Caco-2 (cell line): ENCODE data around the gene ECPAS. TPM values are rescaled to one million over a fixed set of nuclear protein-coding genes. Genes with fewer than 3 reads are reported as not detected.
A peak's percentile ranks its signal among the peaks of the same experiment; 100 is the strongest.

ENCODE experiments used
- BruUV-seq: library from RNA; stranded (reverse); fragments of 400-500 nt; replicated peaks from 2 replicates; lab custom pipeline; 2021; lab: Mats Ljungman, UMichigan
- CTCF ChIA-PET: fragments of 300-600 bp; sonication (Branson Sonifier 250); formaldehyde crosslinking; loops from one replicate; lab custom pipeline; 2022; ENCODE audit warnings: antibody characterized with exemption; lab: Charles Lee
- POLR2A ChIA-PET: fragments of 300-600 bp; sonication (Branson Sonifier 250); formaldehyde crosslinking; loops from one replicate; lab custom pipeline; 2022; ENCODE audit warnings: antibody characterized with exemption; lab: Charles Lee
- DNase-seq, 2 experiments: peaks; one replicate each; pipeline versions ENCODE4 v3.0.0 to v3.0.0-alpha.2; 2020 to 2022
- H3K27me3 ChIP-seq: replicated peaks from 2 replicates; pipeline ENCODE4 v1.6.0; 2011; ENCODE audit warnings: low read length; ENCODE audit not compliant: control insufficient read depth, insufficient read depth
- H3K36me3 ChIP-seq: 2 replicates; pipeline ENCODE4 v1.5.1; 2011; ENCODE audit warnings: low read length; ENCODE audit not compliant: control insufficient read depth, insufficient read depth
- H3K4me1 ChIP-seq: fragments of 250-450 bp; sonication (Bioruptor Pico); 2 replicates; pipeline ENCODE4 v1.5.1; 2020; ENCODE audit warnings: mild to moderate bottlenecking
- H3K4me3 ChIP-seq: 2 replicates; pipeline ENCODE4 v1.5.1; 2011; ENCODE audit warnings: low read depth, mild to moderate bottlenecking, control low read depth, low read length
- H3K9me3 ChIP-seq: fragments of 250-450 bp; sonication (Bioruptor Pico); 2 replicates; pipeline ENCODE4 v1.5.1; 2020; ENCODE audit warnings: mild to moderate bottlenecking, moderate library complexity
- H3K27ac Mint-ChIP-seq: one replicate; pipeline ENCODE4 v1.8.0; 2022; ENCODE audit warnings: mixed read lengths; ENCODE audit not compliant: unreplicated experiment
- H3K27me3 Mint-ChIP-seq: one replicate; pipeline ENCODE4 v1.8.0; 2022; ENCODE audit warnings: mixed read lengths; ENCODE audit not compliant: insufficient read depth, unreplicated experiment
- H3K36me3 Mint-ChIP-seq: one replicate; pipeline ENCODE4 v1.8.0; 2022; ENCODE audit warnings: mild to moderate bottlenecking, mixed read lengths; ENCODE audit not compliant: insufficient read depth, unreplicated experiment
- H3K4me1 Mint-ChIP-seq: one replicate; pipeline ENCODE4 v1.8.0; 2022; ENCODE audit warnings: low read depth, mixed read lengths; ENCODE audit not compliant: unreplicated experiment
- H3K4me3 Mint-ChIP-seq: one replicate; pipeline ENCODE4 v1.8.0; 2022; ENCODE audit warnings: mild to moderate bottlenecking, moderate library complexity, mixed read lengths; ENCODE audit not compliant: unreplicated experiment
- H3K9me3 Mint-ChIP-seq: one replicate; pipeline ENCODE4 v1.8.0; 2022; ENCODE audit warnings: mixed read lengths; ENCODE audit not compliant: unreplicated experiment
- intact Hi-C: fragments of 100-400 bp; cut with micrococcal nuclease; formaldehyde crosslinking; loops from one replicate; pipeline ENCODE4 v1.10.0; 2022; ENCODE audit not compliant: unreplicated experiment
- total RNA-seq: library from RNA; stranded (reverse); gene quantifications from 2 replicates; pipeline ENCODE4 v1.2.3, GENCODE V29; 2022
- TF ChIP-seq, protein P1 (sequence below), 2 experiments: fragments of 200-600 bp in 1 of 2; IDR thresholded peaks; 1 replicate in 1 of 2; 2 replicates in 1 of 2; pipeline versions ENCODE4 v1.5.1 to v1.8.0; 2011 to 2022; ENCODE audit warnings: antibody characterized with exemption in 1 of 2, control low read depth in 1 of 2, inconsistent platforms in 1 of 2, low read depth in 1 of 2, low read length in 1 of 2, mild to moderate bottlenecking in 1 of 2, moderate library complexity in 1 of 2; ENCODE audit not compliant: insufficient read depth in 1 of 2, severe bottlenecking in 1 of 2, unreplicated experiment in 1 of 2

ECPAS gene
- total RNA-seq, 1 experiment from 2014 or later: 77.0 TPM

- Mint-ChIP-seq H3K27me3 (no peaks in the 10 kb centered on the region), H3K27ac (no peak overlapping the region), H3K9me3 (no peaks in the 10 kb centered on the region), H3K4me3 (peak overlapping the region; percentile 85), H3K36me3 (peaks cover 6% of the 10 kb centered on the region), H3K4me1 (peaks cover 11% of the 10 kb centered on the region)
- no peaks in the 10 kb centered on the region for H3K27me3 ChIP-seq
- 0 out of 2 replicates have a peak, but pooled peaks cover 14% of the 10 kb centered on the region for H3K4me1 ChIP-seq
- intact Hi-C loops: loop anchor here (5.0 to 10.0 kb wide), 3 partner anchors 41 to 211 kb away; partner anchors contain the start of gene PTGR1
- POLR2A ChIA-PET: interaction anchor here (0.6 to 0.7 kb wide), 3 partner anchors 16 to 47 kb away, joined by 3 to 4 read pairs (median 3); no protein-coding TSS in a partner anchor
- no TSS peak for BruUV-seq
- peak in 1 of 2 experiments; percentile 66 for DNase-seq
- TF ChIP-seq, protein P1, sequence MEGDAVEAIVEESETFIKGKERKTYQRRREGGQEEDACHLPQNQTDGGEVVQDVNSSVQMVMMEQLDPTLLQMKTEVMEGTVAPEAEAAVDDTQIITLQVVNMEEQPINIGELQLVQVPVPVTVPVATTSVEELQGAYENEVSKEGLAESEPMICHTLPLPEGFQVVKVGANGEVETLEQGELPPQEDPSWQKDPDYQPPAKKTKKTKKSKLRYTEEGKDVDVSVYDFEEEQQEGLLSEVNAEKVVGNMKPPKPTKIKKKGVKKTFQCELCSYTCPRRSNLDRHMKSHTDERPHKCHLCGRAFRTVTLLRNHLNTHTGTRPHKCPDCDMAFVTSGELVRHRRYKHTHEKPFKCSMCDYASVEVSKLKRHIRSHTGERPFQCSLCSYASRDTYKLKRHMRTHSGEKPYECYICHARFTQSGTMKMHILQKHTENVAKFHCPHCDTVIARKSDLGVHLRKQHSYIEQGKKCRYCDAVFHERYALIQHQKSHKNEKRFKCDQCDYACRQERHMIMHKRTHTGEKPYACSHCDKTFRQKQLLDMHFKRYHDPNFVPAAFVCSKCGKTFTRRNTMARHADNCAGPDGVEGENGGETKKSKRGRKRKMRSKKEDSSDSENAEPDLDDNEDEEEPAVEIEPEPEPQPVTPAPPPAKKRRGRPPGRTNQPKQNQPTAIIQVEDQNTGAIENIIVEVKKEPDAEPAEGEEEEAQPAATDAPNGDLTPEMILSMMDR (IDR thresholded peaks at IDR 0.05; ENCODE audit: insufficient read depth in 1 of 2, low read depth in 1 of 2, low read length in 1 of 2, severe bottlenecking in 1 of 2, unreplicated experiment in 1 of 2): no peak
- no peaks in the 10 kb centered on the region for H3K9me3 ChIP-seq
- CTCF ChIA-PET: no interaction called here
- H3K36me3 ChIP-seq: no peaks in the 10 kb centered on the region
- H3K4me3 ChIP-seq: peak overlapping the region; percentile 53
Observed at GRCh38 chr9:111483439-111483857, 735 bp downstream of the ECPAS start.

- Histone ChIP-seq H3K27me3 (no peaks in the 10 kb centered on the region), H3K9me3 (no peaks in the 10 kb centered on the region), H3K4me3 (peak overlapping the region; percentile 53), H3K4me1 (0 out of 2 replicates have a peak, but pooled peaks cover 14% of the 10 kb centered on the region), H3K36me3 (no peaks in the 10 kb centered on the region)
- Mint-ChIP-seq H3K27me3 (no peaks in the 10 kb centered on the region), H3K4me1 (peaks cover 11% of the 10 kb centered on the region), H3K27ac (peak overlapping the region; percentile 92), H3K36me3 (peaks cover 6% of the 10 kb centered on the region), H3K9me3 (no peaks in the 10 kb centered on the region), H3K4me3 (peak overlapping the region; percentile 86)
- intact Hi-C loops: loop anchor here (5.0 to 10.0 kb wide), 3 partner anchors 41 to 212 kb away; partner anchors contain the start of gene PTGR1
- CTCF ChIA-PET: interaction anchor here (0.7 kb wide), 1 partner anchor 92 kb away, joined by 3 read pairs; no protein-coding TSS in a partner anchor
- BruUV-seq: no TSS peak
- TF ChIP-seq, protein P1 (IDR thresholded peaks at IDR 0.05; ENCODE audit: insufficient read depth in 1 of 2, low read depth in 1 of 2, low read length in 1 of 2, severe bottlenecking in 1 of 2, unreplicated experiment in 1 of 2): no peak
- POLR2A ChIA-PET: interaction anchor here (0.6 to 1.2 kb wide), 4 partner anchors 15 to 529 kb away, joined by 3 to 6 read pairs (median 4); no protein-coding TSS in a partner anchor
- peak; percentile 86 to 89 for DNase-seq
Observed at GRCh38 chr9:111482694-111483438, 1.3 kb downstream of the ECPAS start.

DNA sequence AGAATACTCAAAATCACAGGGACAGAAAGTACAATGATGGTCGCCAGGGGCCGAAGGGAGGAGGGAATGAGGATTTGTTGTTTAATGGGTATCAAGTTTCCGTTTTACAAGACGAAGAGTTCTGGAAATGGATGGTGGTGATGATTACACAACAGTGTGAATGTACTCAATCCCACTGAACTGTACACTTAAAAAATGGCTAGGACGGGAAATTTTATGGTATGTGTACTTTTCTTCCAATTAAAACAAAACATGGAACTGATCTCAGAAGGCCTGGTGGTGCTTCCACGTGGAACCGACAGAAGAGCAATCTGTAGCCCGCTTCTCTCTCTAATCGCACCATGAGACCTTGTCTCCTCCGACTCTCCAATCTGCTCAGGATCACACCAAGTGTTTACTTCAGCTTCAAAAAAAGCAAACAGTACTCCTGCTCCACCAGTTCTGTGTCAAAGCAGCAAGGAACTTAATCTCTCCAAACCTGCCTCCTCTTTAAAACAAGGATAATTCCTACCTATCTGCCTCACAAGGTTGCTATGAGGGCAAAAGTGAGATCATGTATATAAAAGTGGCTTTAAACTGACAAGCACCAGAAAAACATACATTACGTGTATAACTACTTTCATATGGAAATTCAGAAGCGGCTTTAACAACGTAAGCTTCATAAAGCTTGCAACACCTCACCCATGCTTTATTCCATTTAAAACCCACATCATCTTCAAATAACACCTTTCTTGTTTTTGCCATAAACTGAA is 2.1 kb downstream of the ECPAS start:
- Histone ChIP-seq H3K4me3 (peak overlapping the region; percentile 53), H3K36me3 (no peaks in the 10 kb centered on the region), H3K27me3 (no peaks in the 10 kb centered on the region), H3K9me3 (no peaks in the 10 kb centered on the region), H3K4me1 (0 out of 2 replicates have a peak, but pooled peaks cover 14% of the 10 kb centered on the region)
- Mint-ChIP-seq H3K4me1 (peaks cover 11% of the 10 kb centered on the region), H3K36me3 (peaks cover 8% of the 10 kb centered on the region), H3K9me3 (no peaks in the 10 kb centered on the region), H3K27me3 (no peaks in the 10 kb centered on the region), H3K27ac (peak overlapping the region; percentile 92), H3K4me3 (peak overlapping the region; percentile 86)
- TF ChIP-seq, protein P1 (IDR thresholded peaks at IDR 0.05; ENCODE audit: insufficient read depth in 1 of 2, low read depth in 1 of 2, low read length in 1 of 2, severe bottlenecking in 1 of 2, unreplicated experiment in 1 of 2): no peak
- DNase-seq: peak in 1 of 2 experiments; percentile 43
- CTCF ChIA-PET: interaction anchor here (0.7 kb wide), 1 partner anchor 92 kb away, joined by 3 read pairs; no protein-coding TSS in a partner anchor
- POLR2A ChIA-PET: interaction anchor here (0.7 to 1.2 kb wide), 2 partner anchors 408 to 530 kb away, joined by 3 to 6 read pairs; no protein-coding TSS in a partner anchor
- TSS peak; percentile 36 for BruUV-seq
- intact Hi-C loops: loop anchor here (5.0 to 10.0 kb wide), 3 partner anchors 40 to 213 kb away; partner anchors contain the start of gene PTGR1
